B cell (primary cell): Measurements from ENCODE around the gene NCAPG2. TPM values are rescaled to one million over a fixed set of nuclear protein-coding genes. Genes with fewer than 3 reads are reported as not detected.

Experiments
- ATAC-seq: fragments of 200-7000 bp; cut with Tn5 transposase; one replicate; pipeline ENCODE4 v1.10.0; 2021; ENCODE audit warnings: low read depth, mild to moderate bottlenecking, moderate number of reproducible peaks, moderate library complexity
- CTCF ChIA-PET: fragments of 350-600 bp; sonication (Branson Sonifier 250); formaldehyde crosslinking; loops from one replicate; lab custom pipeline; 2021; ENCODE audit warnings: antibody characterized with exemption, inconsistent platforms; lab: Charles Lee
- POLR2A ChIA-PET: fragments of 350-600 bp; sonication (Branson Sonifier 250); formaldehyde crosslinking; loops from one replicate; lab custom pipeline; 2021; ENCODE audit warnings: antibody characterized with exemption; lab: Charles Lee
- DNase-seq: peaks from one replicate; pipeline ENCODE4 v3.0.0; 2013
- H2AFZ ChIP-seq: 2 replicates; pipeline ENCODE4 v1.6.1; 2012; ENCODE audit warnings: mild to moderate bottlenecking, low read depth, low read length; ENCODE audit not compliant: insufficient read depth, poor library complexity, severe bottlenecking
- H3K27ac ChIP-seq, 2 donors: 1 replicate in 1 of 2; 2 replicates in 1 of 2; pipeline ENCODE4 v1.5.1; 2012 to 2013; ENCODE audit warnings: low read length in 2 of 2, mild to moderate bottlenecking in 2 of 2, moderate library complexity in 1 of 2
- H3K27me3 ChIP-seq, 4 experiments: fragments of 200-600 bp in 1 of 4; sonication (generic) in 1 of 4; replicated peaks in 1 of 4; 1 replicate in 2 of 4; 2 replicates in 2 of 4; pipeline versions ENCODE4 v1.6.1 to v1.7.0; 2013 to 2016; ENCODE audit warnings: low read length in 3 of 4, mild to moderate bottlenecking in 2 of 4, mixed read lengths in 1 of 4, moderate library complexity in 1 of 4; ENCODE audit not compliant: insufficient read depth in 4 of 4, control insufficient read depth in 3 of 4; ENCODE audit errors: control extremely low read depth in 1 of 4
- H3K36me3 ChIP-seq, 2 experiments: replicated peaks in 1 of 2; 1 replicate in 1 of 2; 2 replicates in 1 of 2; pipeline versions ENCODE4 v1.6.1 to v1.7.1; 2013; ENCODE audit warnings: low read length in 1 of 2; ENCODE audit not compliant: insufficient read depth in 2 of 2, control insufficient read depth in 1 of 2; ENCODE audit errors: control extremely low read depth in 1 of 2, extremely low read depth in 1 of 2
- H3K4me1 ChIP-seq, 2 donors: fragments of 200-600 bp in 1 of 2; sonication (generic) in 1 of 2; 1 replicate in 1 of 2; 2 replicates in 1 of 2; pipeline versions ENCODE4 v1.5.1 to v1.6.1; 2013 to 2017; ENCODE audit warnings: low read length in 2 of 2; ENCODE audit not compliant: control insufficient read depth in 2 of 2, insufficient read depth in 2 of 2
- H3K4me2 ChIP-seq: replicated peaks from 2 replicates; pipeline ENCODE3; 2012; ENCODE audit warnings: mild to moderate bottlenecking, low read depth, low read length; ENCODE audit not compliant: poor library complexity, severe bottlenecking
- H3K4me3 ChIP-seq, 5 experiments: fragments of 200-600 bp in 1 of 5; sonication (generic) in 1 of 5; 1 replicate in 3 of 5; 2 replicates in 2 of 5; pipeline versions ENCODE4 v1.5.1 to v1.7.0; 2011 to 2016; ENCODE audit warnings: low read length in 4 of 5, mild to moderate bottlenecking in 4 of 5, low read depth in 2 of 5, control low read depth in 1 of 5, moderate library complexity in 1 of 5; ENCODE audit not compliant: insufficient read depth in 1 of 5; ENCODE audit errors: control extremely low read depth in 1 of 5, extremely low read depth in 1 of 5
- H3K79me2 ChIP-seq: fragments of 200-600 bp; sonication (generic); one replicate; pipeline ENCODE4 v1.6.0; 2016; ENCODE audit warnings: low read length; ENCODE audit not compliant: control insufficient read depth, insufficient read depth
- H3K9ac ChIP-seq: fragments of 200-600 bp; sonication (generic); 2 replicates; pipeline ENCODE4 v1.6.1; 2017; ENCODE audit warnings: mild to moderate bottlenecking, low read length, moderate library complexity
- H3K9me3 ChIP-seq, 3 donors: one replicate each; pipeline versions ENCODE4 v1.6.1 to v1.7.1; 2013; ENCODE audit warnings: low read length in 2 of 3; ENCODE audit not compliant: control insufficient read depth in 2 of 3, insufficient read depth in 1 of 3; ENCODE audit errors: control extremely low read depth in 1 of 3
- H4K20me1 ChIP-seq: 2 replicates; pipeline ENCODE4 v1.6.0; 2012; ENCODE audit warnings: mild to moderate bottlenecking, low read length; ENCODE audit not compliant: insufficient read depth, control insufficient read depth, poor library complexity, severe bottlenecking
- H3K27ac Mint-ChIP-seq: one replicate; pipeline ENCODE4 v1.8.0; 2021; ENCODE audit warnings: mixed read lengths
- H3K27me3 Mint-ChIP-seq: one replicate; pipeline ENCODE4 v1.8.0; 2021; ENCODE audit warnings: mixed read lengths
- H3K4me1 Mint-ChIP-seq: one replicate; pipeline ENCODE4 v1.8.0; 2021; ENCODE audit warnings: mixed read lengths
- H3K4me3 Mint-ChIP-seq: one replicate; pipeline ENCODE4 v1.8.0; 2021; ENCODE audit warnings: mixed read lengths
- H3K9me3 Mint-ChIP-seq: one replicate; pipeline ENCODE4 v1.8.0; 2022; ENCODE audit warnings: mixed read lengths; ENCODE audit not compliant: insufficient read depth
- CTCF ChIP-seq: fragments of 200-600 bp; IDR thresholded peaks from one replicate; pipeline ENCODE4 v1.8.0; 2022; ENCODE audit warnings: antibody characterized with exemption, mild to moderate bottlenecking
- EZH2 ChIP-seq: IDR thresholded peaks from 2 replicates; pipeline ENCODE4 v1.6.1; 2012; ENCODE audit warnings: borderline replicate concordance, low read depth, mild to moderate bottlenecking, moderate library complexity, low read length; ENCODE audit not compliant: insufficient read depth, poor library complexity, severe bottlenecking
- WGBS: methylation state at CpG from one replicate; pipeline ENCODE4 v1.1.5; 2013; ENCODE audit warnings: missing lambda C conversion rate; ENCODE audit not compliant: insufficient coverage; 5-methylcytosine and 5-hydroxymethylcytosine counted together
- intact Hi-C: fragments of 100-400 bp; cut with micrococcal nuclease; formaldehyde crosslinking; loops from one replicate; pipeline ENCODE4 v1.10.0; 2022
- polyA plus RNA-seq: library from polyadenylated mRNA; depleted of rRNA; stranded (reverse); fragments of >200 nt; gene quantifications from 2 replicates; pipeline ENCODE4 v1.2.3, GENCODE V29; 2012
- total RNA-seq, 2 donors: library from RNA; stranded (reverse); fragments of 120-200 nt in 1 of 2; gene quantifications; 1 replicate in 1 of 2; 2 replicates in 1 of 2; pipeline versions ENCODE4 v1.2.3 to v1.2.4, GENCODE V29; 2013 to 2022

Gene NCAPG2
- total and polyA plus RNA-seq, 2 donors (not counting 1 experiment from before 2014, with no cell fraction given), result 2.9 to 9.8 TPM

GRCh38 chr7:158645842-158646241 lies 58.8 kb downstream of the NCAPG2 start:
- H3K4me3 Mint-ChIP-seq, result no peak overlapping the region
- Histone ChIP-seq H4K20me1 (no peaks in the 10 kb centered on the region), H3K27ac (no peak overlapping the region), H2AFZ (no peak overlapping the region), H3K9ac (no peak overlapping the region), H3K36me3 (peaks cover 4 to 7% of the 10 kb centered on the region in 2 experiments), H3K4me2 (no peak overlapping the region), H3K4me1 (no peaks in the 10 kb centered on the region), H3K27me3 (no peaks in the 10 kb centered on the region), H3K79me2 (no peaks in the 10 kb centered on the region), H3K4me3 (no peak overlapping the region), H3K9me3 (no peaks in the 10 kb centered on the region)
- ChIA-PET CTCF (no interaction called here), POLR2A (no interaction called here)
- DNase-seq (no peak), ATAC-seq (no peak)
- H3K27me3 Mint-ChIP-seq, result no peaks in the 10 kb centered on the region
- intact Hi-C loops, result no loop called here
- H3K9me3 Mint-ChIP-seq, result no peaks in the 10 kb centered on the region
- no peak for TF ChIP-seq EZH2
- TF ChIP-seq CTCF, result no peak
- H3K4me1 Mint-ChIP-seq, result no peaks in the 10 kb centered on the region
- no CpG with 5 or more reads among the region's 4 CpGs for WGBS
- no peak overlapping the region for H3K27ac Mint-ChIP-seq

DNA sequence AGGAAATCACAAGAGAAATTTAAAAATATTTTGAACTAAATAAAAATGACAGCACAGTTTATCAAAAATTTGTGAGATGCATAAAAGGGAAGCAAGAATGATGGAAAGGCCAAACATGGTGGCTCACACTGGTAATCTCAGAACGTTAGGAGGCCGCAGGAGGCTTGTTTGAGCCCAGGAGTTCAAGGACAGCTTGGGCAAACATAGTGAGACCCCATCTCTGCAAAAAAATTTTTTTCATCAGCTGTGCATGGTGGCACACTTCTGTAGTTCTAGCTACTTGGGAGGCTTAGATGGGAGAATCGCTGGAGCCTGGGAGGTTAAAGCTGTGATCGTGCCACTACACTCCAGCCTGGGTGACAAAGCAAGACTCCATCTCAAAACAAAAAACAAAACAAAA lies 62.5 kb downstream of the NCAPG2 start:
- intact Hi-C loops, result no loop called here
- H4K20me1 ChIP-seq, result no peaks in the 10 kb centered on the region
- no peak for DNase-seq
- no peak overlapping the region for H3K4me3 ChIP-seq
- TF ChIP-seq CTCF, result no peak
- no peak for TF ChIP-seq EZH2
- no peak overlapping the region for H3K27ac Mint-ChIP-seq
- H3K27me3 ChIP-seq, result no peaks in the 10 kb centered on the region
- no peaks in the 10 kb centered on the region for H3K27me3 Mint-ChIP-seq
- no peak overlapping the region for H2AFZ ChIP-seq
- ChIA-PET CTCF (no interaction called here), POLR2A (no interaction called here)
- no peaks in the 10 kb centered on the region for H3K4me1 Mint-ChIP-seq
- H3K9me3 ChIP-seq, result no peaks in the 10 kb centered on the region
- no peak for ATAC-seq
- no peak overlapping the region for H3K9ac ChIP-seq
- H3K9me3 Mint-ChIP-seq, result no peaks in the 10 kb centered on the region
- no peak overlapping the region for H3K27ac ChIP-seq
- H3K79me2 ChIP-seq, result no peaks in the 10 kb centered on the region
- H3K4me1 ChIP-seq, result no peaks in the 10 kb centered on the region
- H3K36me3 ChIP-seq, result peaks cover 5 to 8% of the 10 kb centered on the region in 2 experiments
- 100% methylated on average over 2 of the region's 4 CpGs for WGBS
- no peak overlapping the region for H3K4me3 Mint-ChIP-seq
- no peak overlapping the region for H3K4me2 ChIP-seq
